SU-DHL-6 (cell line): ENCODE measurements around the gene STARD5.

Experiments
- H2AFZ ChIP-seq: fragments of 200-600 bp; sonication (generic); 2 replicates; pipeline ENCODE4 v1.6.1; 2014; ENCODE audit warnings: low read depth, mild to moderate bottlenecking, moderate library complexity, mixed read lengths, antibody characterized with exemption, low read length; ENCODE audit not compliant: severe bottlenecking
- H3F3A ChIP-seq: fragments of 200-600 bp; shearing (Covaris generic); 2 replicates; pipeline ENCODE4 v1.6.0; 2016; ENCODE audit warnings: antibody characterized with exemption, mild to moderate bottlenecking; ENCODE audit not compliant: insufficient read depth
- H3K27ac ChIP-seq: fragments of 200-600 bp; sonication (generic); 2 replicates; pipeline ENCODE4 v1.5.1; 2016; ENCODE audit warnings: low read depth, mild to moderate bottlenecking, low read length, moderate library complexity, mixed read lengths
- H3K27me3 ChIP-seq: fragments of 200-600 bp; sonication (generic), shearing (Covaris generic); 2 replicates; pipeline ENCODE4 v1.6.0; 2014; ENCODE audit warnings: mild to moderate bottlenecking, low read length
- H3K36me3 ChIP-seq: fragments of 200-600 bp; sonication (generic); 2 replicates; pipeline ENCODE4 v1.6.1; 2014; ENCODE audit warnings: mild to moderate bottlenecking, low read length, mixed read lengths
- H3K4me2 ChIP-seq: fragments of 300-600, 200-600 bp; shearing (Covaris generic), sonication (generic); 2 replicates; pipeline ENCODE4 v1.6.0; 2014; ENCODE audit warnings: low read length, low read depth, mild to moderate bottlenecking; ENCODE audit not compliant: poor library complexity, severe bottlenecking
- H3K4me3 ChIP-seq: fragments of 200-600 bp; sonication (generic); 2 replicates; pipeline ENCODE4 v1.5.1; 2014; ENCODE audit warnings: antibody characterized with exemption, low read length, mild to moderate bottlenecking, mixed read lengths; ENCODE audit not compliant: insufficient read depth, poor library complexity, severe bottlenecking
- H3K79me2 ChIP-seq: fragments of 200-600 bp; sonication (generic); 2 replicates; pipeline ENCODE4 v1.6.1; 2014; ENCODE audit warnings: mild to moderate bottlenecking, low read length, moderate library complexity; ENCODE audit not compliant: insufficient read depth
- H3K9ac ChIP-seq: fragments of 200-600 bp; sonication (generic); 2 replicates; pipeline ENCODE4 v1.7.0; 2014; ENCODE audit warnings: mild to moderate bottlenecking, low read length
- H3K9me2 ChIP-seq: fragments of 200-600 bp; sonication (generic); replicated peaks from 2 replicates; pipeline ENCODE4 v1.6.1; 2014; ENCODE audit warnings: low read length; ENCODE audit not compliant: insufficient read depth
- H3K9me3 ChIP-seq: fragments of 200-600 bp; sonication (generic); 2 replicates; pipeline ENCODE4 v1.6.1; 2014; ENCODE audit warnings: low read length, mixed read lengths; ENCODE audit not compliant: insufficient read depth
- H4K20me1 ChIP-seq: fragments of 200-600 bp; sonication (generic); 2 replicates; pipeline ENCODE4 v1.6.1; 2014; ENCODE audit warnings: low read depth, mild to moderate bottlenecking, antibody characterized with exemption, low read length, moderate library complexity, mixed read lengths
- EZH2phosphoT487 ChIP-seq: fragments of 200-600 bp; sonication (generic), shearing (Covaris generic); conservative IDR thresholded peaks from 2 replicates; pipeline ENCODE4 v1.6.1; 2018; ENCODE audit warnings: mild to moderate bottlenecking, antibody characterized with exemption, low read length, moderate library complexity, mixed read lengths
- TF ChIP-seq, protein P1 (sequence below): fragments of 200-600 bp; sonication (generic); IDR thresholded peaks from one replicate; pipeline ENCODE4 v1.5.1; 2017; ENCODE audit warnings: antibody characterized with exemption, mild to moderate bottlenecking, low read length, moderate library complexity; ENCODE audit not compliant: insufficient read depth, poor library complexity, severe bottlenecking

Gene STARD5

DNA sequence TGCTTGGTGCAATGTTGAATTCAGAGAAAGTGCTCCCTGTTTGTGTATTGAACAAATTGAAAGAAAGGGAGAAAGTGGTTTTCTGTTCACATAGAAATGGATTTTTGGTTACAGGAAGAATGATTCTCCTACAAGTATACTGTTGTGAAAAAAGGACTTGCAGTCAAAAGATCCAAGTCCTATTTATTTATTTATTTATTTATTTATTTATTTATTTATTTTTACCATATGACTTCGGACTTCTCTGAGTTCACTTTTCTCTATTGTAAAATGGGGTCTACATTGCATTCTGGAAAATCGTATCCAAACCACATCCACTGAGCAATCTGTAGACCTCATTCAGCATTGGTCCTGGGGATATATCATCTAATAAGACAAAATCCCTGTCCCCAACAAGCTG, 46.1 kb downstream of the STARD5 start:
- Histone ChIP-seq H3F3A (no peaks in the 10 kb centered on the region), H3K9me2 (no peaks in the 10 kb centered on the region), H3K27ac (no peak overlapping the region), H2AFZ (no peak overlapping the region), H3K36me3 (no peaks in the 10 kb centered on the region), H4K20me1 (no peaks in the 10 kb centered on the region), H3K9me3 (peaks cover 4% of the 10 kb centered on the region; the same call in 1 of the 2 replicates), H3K79me2 (no peaks in the 10 kb centered on the region), H3K4me3 (no peak overlapping the region), H3K27me3 (no peaks in the 10 kb centered on the region), H3K9ac (no peak overlapping the region), H3K4me2 (no peak overlapping the region)
- TF ChIP-seq, protein P1, sequence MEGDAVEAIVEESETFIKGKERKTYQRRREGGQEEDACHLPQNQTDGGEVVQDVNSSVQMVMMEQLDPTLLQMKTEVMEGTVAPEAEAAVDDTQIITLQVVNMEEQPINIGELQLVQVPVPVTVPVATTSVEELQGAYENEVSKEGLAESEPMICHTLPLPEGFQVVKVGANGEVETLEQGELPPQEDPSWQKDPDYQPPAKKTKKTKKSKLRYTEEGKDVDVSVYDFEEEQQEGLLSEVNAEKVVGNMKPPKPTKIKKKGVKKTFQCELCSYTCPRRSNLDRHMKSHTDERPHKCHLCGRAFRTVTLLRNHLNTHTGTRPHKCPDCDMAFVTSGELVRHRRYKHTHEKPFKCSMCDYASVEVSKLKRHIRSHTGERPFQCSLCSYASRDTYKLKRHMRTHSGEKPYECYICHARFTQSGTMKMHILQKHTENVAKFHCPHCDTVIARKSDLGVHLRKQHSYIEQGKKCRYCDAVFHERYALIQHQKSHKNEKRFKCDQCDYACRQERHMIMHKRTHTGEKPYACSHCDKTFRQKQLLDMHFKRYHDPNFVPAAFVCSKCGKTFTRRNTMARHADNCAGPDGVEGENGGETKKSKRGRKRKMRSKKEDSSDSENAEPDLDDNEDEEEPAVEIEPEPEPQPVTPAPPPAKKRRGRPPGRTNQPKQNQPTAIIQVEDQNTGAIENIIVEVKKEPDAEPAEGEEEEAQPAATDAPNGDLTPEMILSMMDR: no peak
- TF ChIP-seq EZH2phosphoT487: no peak

DNA sequence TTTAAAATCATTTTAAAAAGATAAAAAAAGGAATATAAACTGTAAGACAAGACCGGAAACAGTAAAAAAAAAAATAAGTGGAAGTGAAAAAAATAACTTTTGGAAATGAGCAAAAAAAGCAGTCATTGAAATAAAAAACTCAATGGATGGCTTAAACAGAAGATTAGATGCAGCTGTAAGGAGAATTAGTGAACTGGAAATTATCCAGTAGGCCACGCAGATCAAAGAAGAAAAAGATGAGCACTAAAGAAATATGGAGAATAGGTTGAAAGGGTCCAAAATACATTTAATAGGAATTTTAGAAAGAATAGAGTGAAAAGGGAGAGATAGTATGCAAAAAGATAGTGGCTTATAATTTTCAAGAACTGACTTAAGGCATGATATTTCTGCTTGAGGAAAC, 47.0 kb downstream of the STARD5 start:
- Histone ChIP-seq H2AFZ (no peak overlapping the region), H4K20me1 (no peaks in the 10 kb centered on the region)
- TF ChIP-seq EZH2phosphoT487: no peak
- TF ChIP-seq, protein P1: no peak

DNA sequence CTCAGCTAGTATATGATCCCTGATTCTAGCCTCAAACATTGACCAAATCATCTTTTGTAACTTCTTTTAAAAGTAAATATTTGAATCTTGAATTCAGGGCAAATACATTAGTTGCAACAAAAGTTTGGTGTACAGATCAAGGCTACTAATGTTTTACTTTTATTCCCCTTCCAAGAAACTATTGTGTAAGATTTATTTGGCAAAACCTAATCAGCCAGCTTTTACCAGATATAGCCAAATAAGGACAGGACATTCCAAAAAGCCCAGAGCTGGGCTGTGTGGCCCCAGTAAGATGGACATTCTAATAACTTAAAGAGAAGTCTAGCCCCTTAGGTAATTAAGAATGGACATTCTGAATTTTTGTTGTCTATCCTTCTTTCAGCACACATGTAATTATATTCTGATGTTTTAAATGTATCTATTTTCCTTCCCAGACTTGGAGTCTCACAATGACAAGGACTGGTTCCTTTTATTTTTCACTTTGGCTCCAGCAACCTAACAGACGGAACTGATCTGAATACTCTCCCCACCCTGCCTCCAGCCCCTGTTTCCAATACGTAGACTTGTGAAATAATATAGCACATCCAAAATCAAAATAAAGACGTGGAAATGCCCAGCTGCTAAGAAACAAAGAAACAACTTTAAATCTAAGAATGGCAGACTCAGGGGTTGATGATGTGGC, 48.1 kb downstream of the STARD5 start:
- H2AFZ ChIP-seq: no peak overlapping the region
- no peaks in the 10 kb centered on the region for H3F3A ChIP-seq
- no peak overlapping the region for H3K4me2 ChIP-seq

More for the DNA sequence above, 47.0 kb downstream of the STARD5 start:
- Histone ChIP-seq H3K36me3 (no peaks in the 10 kb centered on the region), H3F3A (no peaks in the 10 kb centered on the region), H3K79me2 (no peaks in the 10 kb centered on the region), H3K4me2 (no peak overlapping the region), H3K9me3 (peaks cover 4% of the 10 kb centered on the region; the same call in 1 of the 2 replicates), H3K27me3 (no peaks in the 10 kb centered on the region), H3K9me2 (no peaks in the 10 kb centered on the region), H3K4me3 (no peak overlapping the region), H3K9ac (no peak overlapping the region), H3K27ac (no peak overlapping the region)

More for the DNA sequence above, 48.1 kb downstream of the STARD5 start:
- H3K79me2 ChIP-seq: no peaks in the 10 kb centered on the region
- H4K20me1 ChIP-seq: no peaks in the 10 kb centered on the region
- TF ChIP-seq, protein P1: no peak
- TF ChIP-seq EZH2phosphoT487: no peak
- peaks cover 4% of the 10 kb centered on the region; the same call in 1 of the 2 replicates for H3K9me3 ChIP-seq
- no peak overlapping the region for H3K4me3 ChIP-seq
- no peaks in the 10 kb centered on the region for H3K9me2 ChIP-seq
- no peak overlapping the region for H3K27ac ChIP-seq
- no peaks in the 10 kb centered on the region for H3K36me3 ChIP-seq
- no peak overlapping the region for H3K9ac ChIP-seq
- H3K27me3 ChIP-seq: no peaks in the 10 kb centered on the region
